Measurements from ENCODE around the gene ALG2. TPM values are rescaled to one million over a fixed set of nuclear protein-coding genes. Genes with fewer than 3 reads are reported as not detected.
A peak's percentile ranks its signal among the peaks of the same experiment; 100 is the strongest.

The ALG2 gene
- total and polyA plus RNA-seq, 2 of the 13 experiments (the other 11 are each of a cell fraction or from before 2014, with no cell fraction given): 46.2 to 49.0 TPM

DNA sequence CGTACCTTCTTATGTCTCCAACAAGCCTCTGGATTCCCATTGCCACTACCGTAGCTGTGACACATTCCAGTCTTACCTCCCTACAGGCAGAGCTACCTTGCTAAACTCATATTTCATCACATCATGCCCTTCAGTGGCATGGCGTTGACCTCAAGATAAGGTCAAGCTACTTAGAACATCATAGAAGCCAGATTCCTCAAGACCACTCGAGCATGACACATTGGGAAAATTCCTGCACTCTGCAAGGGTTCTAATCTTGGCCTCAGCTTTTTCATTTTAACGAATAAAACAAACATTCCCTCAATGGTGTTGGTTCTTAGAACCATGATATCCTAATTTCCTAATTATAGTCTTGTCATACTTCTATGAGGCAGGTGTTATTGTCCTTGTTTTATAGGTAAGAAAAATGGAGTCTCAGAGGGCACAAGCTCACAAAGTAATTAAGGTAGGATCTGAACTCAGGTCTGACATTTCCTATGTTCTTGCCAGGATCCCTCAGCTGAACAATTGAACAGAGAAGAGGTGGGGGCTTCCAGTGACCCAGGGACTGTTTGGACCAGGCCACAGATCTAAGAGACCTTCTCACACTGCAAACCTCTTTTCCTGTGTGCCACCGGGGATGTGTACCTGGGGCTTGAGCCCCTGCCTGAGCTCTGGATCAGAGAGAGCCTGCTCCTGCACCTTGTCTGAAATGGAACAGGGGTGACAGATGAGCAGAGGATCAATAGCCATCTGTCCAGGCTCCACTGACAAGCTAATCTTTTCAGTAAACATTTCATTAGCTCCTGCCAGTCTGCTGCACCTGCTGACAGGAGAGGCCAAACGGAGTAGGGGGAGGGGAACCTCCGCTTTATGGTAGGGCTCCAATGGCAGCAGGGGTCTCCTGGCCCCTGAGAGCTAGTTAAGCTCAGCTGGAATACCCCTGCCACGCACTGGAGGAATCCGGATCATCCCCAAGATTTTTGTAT is 49.3 kb downstream of the ALG2 start (continued):
- TF ChIP-seq, protein P1, sequence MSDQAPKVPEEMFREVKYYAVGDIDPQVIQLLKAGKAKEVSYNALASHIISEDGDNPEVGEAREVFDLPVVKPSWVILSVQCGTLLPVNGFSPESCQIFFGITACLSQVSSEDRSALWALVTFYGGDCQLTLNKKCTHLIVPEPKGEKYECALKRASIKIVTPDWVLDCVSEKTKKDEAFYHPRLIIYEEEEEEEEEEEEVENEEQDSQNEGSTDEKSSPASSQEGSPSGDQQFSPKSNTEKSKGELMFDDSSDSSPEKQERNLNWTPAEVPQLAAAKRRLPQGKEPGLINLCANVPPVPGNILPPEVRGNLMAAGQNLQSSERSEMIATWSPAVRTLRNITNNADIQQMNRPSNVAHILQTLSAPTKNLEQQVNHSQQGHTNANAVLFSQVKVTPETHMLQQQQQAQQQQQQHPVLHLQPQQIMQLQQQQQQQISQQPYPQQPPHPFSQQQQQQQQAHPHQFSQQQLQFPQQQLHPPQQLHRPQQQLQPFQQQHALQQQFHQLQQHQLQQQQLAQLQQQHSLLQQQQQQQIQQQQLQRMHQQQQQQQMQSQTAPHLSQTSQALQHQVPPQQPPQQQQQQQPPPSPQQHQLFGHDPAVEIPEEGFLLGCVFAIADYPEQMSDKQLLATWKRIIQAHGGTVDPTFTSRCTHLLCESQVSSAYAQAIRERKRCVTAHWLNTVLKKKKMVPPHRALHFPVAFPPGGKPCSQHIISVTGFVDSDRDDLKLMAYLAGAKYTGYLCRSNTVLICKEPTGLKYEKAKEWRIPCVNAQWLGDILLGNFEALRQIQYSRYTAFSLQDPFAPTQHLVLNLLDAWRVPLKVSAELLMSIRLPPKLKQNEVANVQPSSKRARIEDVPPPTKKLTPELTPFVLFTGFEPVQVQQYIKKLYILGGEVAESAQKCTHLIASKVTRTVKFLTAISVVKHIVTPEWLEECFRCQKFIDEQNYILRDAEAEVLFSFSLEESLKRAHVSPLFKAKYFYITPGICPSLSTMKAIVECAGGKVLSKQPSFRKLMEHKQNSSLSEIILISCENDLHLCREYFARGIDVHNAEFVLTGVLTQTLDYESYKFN (CRISPR knock-in tag; conservative IDR thresholded peaks at IDR 0.05): peak; percentile 85
- TF ChIP-seq, protein P2, sequence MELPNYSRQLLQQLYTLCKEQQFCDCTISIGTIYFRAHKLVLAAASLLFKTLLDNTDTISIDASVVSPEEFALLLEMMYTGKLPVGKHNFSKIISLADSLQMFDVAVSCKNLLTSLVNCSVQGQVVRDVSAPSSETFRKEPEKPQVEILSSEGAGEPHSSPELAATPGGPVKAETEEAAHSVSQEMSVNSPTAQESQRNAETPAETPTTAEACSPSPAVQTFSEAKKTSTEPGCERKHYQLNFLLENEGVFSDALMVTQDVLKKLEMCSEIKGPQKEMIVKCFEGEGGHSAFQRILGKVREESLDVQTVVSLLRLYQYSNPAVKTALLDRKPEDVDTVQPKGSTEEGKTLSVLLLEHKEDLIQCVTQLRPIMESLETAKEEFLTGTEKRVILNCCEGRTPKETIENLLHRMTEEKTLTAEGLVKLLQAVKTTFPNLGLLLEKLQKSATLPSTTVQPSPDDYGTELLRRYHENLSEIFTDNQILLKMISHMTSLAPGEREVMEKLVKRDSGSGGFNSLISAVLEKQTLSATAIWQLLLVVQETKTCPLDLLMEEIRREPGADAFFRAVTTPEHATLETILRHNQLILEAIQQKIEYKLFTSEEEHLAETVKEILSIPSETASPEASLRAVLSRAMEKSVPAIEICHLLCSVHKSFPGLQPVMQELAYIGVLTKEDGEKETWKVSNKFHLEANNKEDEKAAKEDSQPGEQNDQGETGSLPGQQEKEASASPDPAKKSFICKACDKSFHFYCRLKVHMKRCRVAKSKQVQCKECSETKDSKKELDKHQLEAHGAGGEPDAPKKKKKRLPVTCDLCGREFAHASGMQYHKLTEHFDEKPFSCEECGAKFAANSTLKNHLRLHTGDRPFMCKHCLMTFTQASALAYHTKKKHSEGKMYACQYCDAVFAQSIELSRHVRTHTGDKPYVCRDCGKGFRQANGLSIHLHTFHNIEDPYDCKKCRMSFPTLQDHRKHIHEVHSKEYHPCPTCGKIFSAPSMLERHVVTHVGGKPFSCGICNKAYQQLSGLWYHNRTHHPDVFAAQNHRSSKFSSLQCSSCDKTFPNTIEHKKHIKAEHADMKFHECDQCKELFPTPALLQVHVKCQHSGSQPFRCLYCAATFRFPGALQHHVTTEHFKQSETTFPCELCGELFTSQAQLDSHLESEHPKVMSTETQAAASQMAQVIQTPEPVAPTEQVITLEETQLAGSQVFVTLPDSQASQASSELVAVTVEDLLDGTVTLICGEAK (IDR thresholded peaks at IDR 0.05): no peak
- TF ChIP-seq, protein P2 (CRISPR knock-in tag; IDR thresholded peaks at IDR 0.05): no peak
- TF ChIP-seq ZSCAN20 (CRISPR knock-in tag; IDR thresholded peaks at IDR 0.05; ENCODE audit: borderline replicate concordance): no peak
- TF ChIP-seq NFIC (IDR thresholded peaks at IDR 0.05; ENCODE audit: low read length): peak; percentile 51; the same call in 1 of the 2 replicates
- TF ChIP-seq, protein P3, sequence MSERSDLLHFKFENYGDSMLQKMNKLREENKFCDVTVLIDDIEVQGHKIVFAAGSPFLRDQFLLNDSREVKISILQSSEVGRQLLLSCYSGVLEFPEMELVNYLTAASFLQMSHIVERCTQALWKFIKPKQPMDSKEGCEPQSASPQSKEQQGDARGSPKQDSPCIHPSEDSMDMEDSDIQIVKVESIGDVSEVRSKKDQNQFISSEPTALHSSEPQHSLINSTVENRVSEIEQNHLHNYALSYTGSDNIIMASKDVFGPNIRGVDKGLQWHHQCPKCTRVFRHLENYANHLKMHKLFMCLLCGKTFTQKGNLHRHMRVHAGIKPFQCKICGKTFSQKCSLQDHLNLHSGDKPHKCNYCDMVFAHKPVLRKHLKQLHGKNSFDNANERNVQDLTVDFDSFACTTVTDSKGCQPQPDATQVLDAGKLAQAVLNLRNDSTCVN (CRISPR knock-in tag; IDR thresholded peaks at IDR 0.05; ENCODE audit: borderline replicate concordance): peak; percentile 12; the same call in 1 of the 2 replicates
- TF ChIP-seq RFX1 (IDR thresholded peaks at IDR 0.05): no peak
- peak; percentile 47; the same call in 1 of the 2 replicates for TF ChIP-seq ZNF629 (CRISPR knock-in tag; conservative IDR thresholded peaks at IDR 0.05)
- TF ChIP-seq, protein P4, sequence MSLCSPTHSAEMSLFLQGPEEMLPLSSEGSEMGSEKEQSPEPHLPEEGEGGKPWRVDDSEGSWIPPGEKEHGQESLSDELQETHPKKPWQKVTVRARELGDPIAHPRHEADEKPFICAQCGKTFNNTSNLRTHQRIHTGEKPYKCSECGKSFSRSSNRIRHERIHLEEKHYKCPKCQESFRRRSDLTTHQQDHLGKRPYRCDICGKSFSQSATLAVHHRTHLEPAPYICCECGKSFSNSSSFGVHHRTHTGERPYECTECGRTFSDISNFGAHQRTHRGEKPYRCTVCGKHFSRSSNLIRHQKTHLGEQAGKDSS (CRISPR knock-in tag; IDR thresholded peaks at IDR 0.05; ENCODE audit: borderline replicate concordance, low read depth): no peak

Data from HepG2 (cell line).